GM20000 (cell line): Measurements from ENCODE around the gene BRICD5.

Experiments used
- DNase-seq: peaks from one replicate; pipeline ENCODE4 v3.0.0; 2012; ENCODE audit warnings: low spot score
- TF ChIP-seq, protein P1 (sequence below): IDR thresholded peaks from 2 replicates; pipeline ENCODE4 v1.5.1; 2012; ENCODE audit warnings: mild to moderate bottlenecking, control low read depth; ENCODE audit errors: extremely low read depth, missing control alignments

BRICD5 gene

DNA sequence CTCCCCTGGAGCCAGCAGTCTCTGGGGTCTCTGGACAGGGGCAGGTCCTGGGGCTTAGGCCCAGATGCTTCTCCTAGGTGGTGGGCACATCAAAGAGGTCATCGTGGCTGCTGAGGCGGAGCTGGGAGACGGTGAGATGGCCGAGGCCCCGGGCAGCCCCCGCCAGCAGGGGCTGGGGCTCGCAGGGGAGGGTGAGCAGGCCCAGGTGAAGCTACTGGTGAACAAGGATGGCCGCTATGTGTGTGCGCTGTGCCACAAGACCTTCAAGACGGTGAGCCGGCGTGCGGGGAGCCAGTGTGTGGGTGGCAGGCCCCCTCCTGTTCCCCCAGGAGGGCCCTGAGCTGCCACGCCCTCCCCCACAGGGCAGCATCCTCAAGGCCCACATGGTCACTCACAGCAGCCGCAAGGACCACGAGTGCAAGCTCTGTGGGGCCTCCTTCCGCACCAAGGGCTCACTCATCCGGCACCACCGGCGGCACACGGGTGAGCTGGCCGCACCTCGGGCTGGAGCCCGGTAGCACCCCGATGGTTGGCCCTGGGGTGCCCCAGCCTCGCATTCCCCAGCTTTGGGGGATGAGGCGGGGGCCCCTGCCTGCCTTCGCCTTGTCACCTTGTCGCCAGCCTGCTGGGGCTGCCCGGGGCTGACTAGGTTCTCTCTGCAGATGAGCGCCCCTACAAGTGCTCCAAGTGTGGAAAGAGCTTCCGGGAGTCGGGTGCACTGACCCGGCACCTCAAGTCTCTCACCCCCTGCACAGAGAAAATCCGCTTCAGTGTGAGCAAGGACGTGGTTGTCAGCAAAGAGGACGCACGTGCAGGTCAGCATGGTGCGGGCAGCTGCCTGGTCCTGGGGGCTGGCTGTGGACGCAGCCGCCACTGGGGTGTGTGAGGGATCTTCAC, 21.7 kb upstream of the BRICD5 start:
- TF ChIP-seq, protein P1, sequence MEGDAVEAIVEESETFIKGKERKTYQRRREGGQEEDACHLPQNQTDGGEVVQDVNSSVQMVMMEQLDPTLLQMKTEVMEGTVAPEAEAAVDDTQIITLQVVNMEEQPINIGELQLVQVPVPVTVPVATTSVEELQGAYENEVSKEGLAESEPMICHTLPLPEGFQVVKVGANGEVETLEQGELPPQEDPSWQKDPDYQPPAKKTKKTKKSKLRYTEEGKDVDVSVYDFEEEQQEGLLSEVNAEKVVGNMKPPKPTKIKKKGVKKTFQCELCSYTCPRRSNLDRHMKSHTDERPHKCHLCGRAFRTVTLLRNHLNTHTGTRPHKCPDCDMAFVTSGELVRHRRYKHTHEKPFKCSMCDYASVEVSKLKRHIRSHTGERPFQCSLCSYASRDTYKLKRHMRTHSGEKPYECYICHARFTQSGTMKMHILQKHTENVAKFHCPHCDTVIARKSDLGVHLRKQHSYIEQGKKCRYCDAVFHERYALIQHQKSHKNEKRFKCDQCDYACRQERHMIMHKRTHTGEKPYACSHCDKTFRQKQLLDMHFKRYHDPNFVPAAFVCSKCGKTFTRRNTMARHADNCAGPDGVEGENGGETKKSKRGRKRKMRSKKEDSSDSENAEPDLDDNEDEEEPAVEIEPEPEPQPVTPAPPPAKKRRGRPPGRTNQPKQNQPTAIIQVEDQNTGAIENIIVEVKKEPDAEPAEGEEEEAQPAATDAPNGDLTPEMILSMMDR = no peak
- DNase-seq = no peak

DNA sequence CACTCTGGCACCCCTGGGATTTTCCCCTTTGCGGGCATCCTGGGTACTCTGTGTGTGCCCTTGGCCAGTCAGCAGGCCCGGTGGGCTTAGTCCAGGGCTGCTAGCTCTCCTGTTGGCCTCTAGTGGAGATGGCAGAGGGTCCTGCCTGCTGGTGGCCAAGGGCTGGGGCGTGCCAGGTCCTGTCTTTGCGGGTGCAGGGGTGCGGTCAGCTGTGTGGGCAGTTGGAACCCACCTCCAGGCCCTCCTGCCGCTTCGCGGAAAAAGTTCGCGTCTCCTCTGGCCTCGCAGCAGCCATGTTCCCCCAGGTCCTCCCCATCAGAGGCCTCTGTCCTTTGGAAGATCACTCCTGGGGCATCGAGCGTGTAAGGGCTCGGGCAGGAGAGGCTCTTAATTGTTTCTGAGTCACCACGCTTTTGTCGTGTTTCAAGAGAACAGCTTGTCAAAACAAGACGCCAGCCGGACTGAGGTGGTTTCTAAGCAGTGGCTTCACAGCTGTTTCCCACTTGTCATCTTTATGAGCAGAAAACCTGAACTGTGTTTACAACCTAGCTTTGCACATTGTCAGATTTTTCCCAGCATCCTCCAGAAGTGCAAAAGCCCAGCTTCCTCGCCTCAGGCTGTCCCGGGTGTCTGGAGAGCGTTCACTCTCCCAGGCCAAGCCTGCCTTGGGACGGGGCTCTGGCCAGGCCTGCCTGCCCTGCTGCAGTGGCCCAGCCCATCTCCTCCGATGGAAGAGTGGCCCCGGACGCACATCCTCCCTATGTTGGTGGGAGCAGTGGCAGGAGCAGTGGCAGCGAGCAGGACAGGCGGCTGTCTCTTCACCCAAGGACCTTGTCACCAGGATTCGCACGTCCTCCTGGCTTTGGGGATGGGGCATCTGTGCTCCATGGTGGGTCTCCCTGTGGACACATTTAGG, 20.6 kb upstream of the BRICD5 start:
- no peak for DNase-seq
- TF ChIP-seq, protein P1 = no peak

DNA sequence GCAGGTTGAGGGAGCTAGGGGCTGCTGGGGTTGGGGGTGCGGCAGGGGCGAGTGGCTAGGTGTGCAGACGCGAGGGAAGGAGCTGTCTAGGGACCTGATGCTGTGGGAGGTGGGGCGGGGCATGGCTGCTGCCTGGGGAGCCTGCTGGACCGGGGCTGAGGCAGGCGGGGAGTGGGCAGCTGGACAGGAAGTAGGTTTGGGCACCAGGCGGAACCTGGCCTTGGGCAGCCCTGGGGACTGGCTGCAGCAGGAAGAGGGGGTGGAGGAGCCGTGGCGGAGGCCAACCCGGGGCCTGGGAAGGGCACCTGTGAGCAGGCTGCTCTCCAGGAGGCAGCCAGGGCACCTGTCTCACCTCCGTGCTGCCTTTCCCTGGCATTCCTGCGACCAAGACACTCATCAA, 19.7 kb upstream of the BRICD5 start:
- DNase-seq = no peak
- TF ChIP-seq, protein P1 = no peak

DNA sequence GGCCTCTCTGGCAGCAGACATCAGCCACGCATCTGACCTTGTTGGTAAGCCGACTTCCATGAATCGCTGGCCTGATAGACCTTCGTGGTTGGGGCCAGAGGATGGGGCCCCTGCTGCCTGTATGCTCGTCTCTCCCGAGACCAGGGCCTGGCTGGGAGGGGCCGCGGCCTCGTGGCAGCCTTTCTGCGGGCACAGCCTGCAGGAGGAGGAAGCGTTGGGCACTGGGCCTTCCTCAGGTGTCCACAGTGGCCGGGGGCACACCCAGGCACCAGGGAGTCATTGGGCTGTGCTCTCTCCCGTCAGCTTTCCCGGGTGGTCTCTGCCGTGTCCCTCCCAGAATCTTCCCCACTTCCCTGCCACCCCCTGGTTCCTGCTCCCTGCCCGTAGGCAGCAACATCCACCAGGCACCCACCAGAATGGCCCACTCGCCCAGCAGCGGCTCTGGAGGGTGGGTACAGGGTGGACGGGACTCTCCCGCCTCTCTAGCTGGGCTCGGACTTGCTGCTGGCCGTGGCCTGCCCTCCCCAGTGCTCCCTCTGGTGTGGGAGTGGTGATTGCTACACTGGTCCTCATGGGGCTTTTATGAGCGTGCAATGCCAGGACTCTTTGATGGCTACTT, 19.1 kb upstream of the BRICD5 start:
- TF ChIP-seq, protein P1 = no peak
- no peak for DNase-seq

DNA sequence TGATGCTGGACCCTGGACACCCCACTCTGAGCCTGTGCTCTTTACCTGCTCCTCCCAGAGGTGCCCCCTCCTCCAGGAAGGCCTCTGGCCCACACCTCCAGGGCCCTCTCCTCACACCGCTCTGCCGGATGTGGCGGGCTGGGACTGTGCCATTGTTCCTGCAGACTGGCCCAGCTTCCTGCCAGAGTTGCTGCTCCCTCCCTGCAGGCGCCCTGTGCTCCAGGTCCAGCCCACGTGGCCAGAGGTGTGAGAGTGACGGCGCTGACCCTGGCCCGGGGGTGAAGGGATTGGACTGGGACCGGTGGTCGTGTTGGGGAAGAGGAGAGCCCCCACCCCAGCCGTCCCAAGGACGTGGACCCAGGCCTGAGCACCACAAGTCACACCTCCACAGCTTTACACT, 18.4 kb upstream of the BRICD5 start:
- no peak for DNase-seq
- TF ChIP-seq, protein P1 = no peak

DNA sequence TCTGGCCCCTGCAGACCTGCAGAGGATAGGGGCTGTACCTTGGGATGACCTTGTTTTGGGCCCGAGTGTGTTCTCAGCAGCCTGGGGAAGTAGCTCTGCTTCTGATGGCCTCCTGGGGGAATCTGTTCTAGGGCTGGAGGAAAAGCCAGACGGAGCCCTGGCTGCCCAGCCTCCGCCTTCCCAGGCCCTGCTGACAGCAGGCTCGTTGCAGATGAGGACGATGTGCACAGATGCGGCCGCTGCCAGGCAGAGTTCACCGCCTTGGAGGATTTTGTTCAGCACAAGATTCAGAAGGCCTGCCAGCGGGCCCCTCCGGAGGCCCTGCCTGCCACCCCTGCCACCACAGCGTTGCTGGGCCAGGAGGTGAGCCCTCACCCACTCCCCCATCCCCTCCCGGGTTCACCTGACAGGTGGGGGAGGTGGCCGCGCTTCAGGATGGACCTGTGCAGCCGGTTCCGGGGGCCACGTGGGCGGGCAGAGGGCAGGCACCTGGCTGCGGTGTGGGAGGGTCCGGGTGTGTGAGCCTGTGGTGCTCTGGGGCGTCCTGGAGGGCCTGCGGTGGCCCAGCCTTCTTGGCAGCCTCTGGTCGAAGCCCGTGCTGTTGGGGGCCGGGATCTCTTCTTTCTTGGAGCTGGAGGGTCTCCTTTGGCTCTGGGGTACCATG, 17.6 kb upstream of the BRICD5 start:
- no peak for DNase-seq
- TF ChIP-seq, protein P1 = no peak
